ENCODE results near the gene CENPM.

- TF ChIP-seq CTCF (IDR thresholded peaks at IDR 0.05) (no peak), SIN3A (IDR thresholded peaks at IDR 0.05; ENCODE audit: borderline replicate concordance, insufficient read depth, low read depth, low read length) (no peak), POLR2AphosphoS5 (IDR thresholded peaks at IDR 0.05; ENCODE audit: low read depth, low read length) (no peak), TCF7L2 (IDR thresholded peaks at IDR 0.05; ENCODE audit: low read depth, low read length) (no peak)
These were observed 5.0 kb upstream of the CENPM start, which contains the start of gene SMIM45 for GRCh38 chr22:41951898-41952474.

Measured in Panc1 (cell line).